HepG2 (cell line): ENCODE data around the gene PEAK3. TPM values are rescaled to one million over a fixed set of nuclear protein-coding genes. Genes with fewer than 3 reads are reported as not detected.

Experiments used
- IRF2 ChIP-seq: IDR thresholded peaks from 2 replicates; pipeline ENCODE4 v1.6.1; 2018; ENCODE audit warnings: missing genetic modification reagents, missing compliant biosample characterization
- IRX3 ChIP-seq: sonication (generic); formaldehyde crosslinking; IDR thresholded peaks from 2 replicates; pipeline ENCODE4 v1.8.1; 2023; ENCODE audit warnings: mild to moderate bottlenecking, low read depth, missing genetic modification reagents, borderline replicate concordance
- KDM1A ChIP-seq: IDR thresholded peaks from 2 replicates; pipeline ENCODE4 v1.6.1; 2016; ENCODE audit warnings: missing compliant biosample characterization
- KDM5A ChIP-seq: fragments of 200-600 bp; sonication (generic); IDR thresholded peaks from 2 replicates; pipeline ENCODE4 v1.7.0; 2018; ENCODE audit warnings: antibody characterized with exemption, mild to moderate bottlenecking, low read length, borderline replicate concordance
- KMT2A ChIP-seq: sonication (generic); formaldehyde crosslinking; IDR thresholded peaks from 2 replicates; pipeline ENCODE4 v1.4.0; 2020; ENCODE audit warnings: missing genetic modification reagents
- LCORL ChIP-seq, 2 experiments: fragments of 450-650 bp in 1 of 2; sonication (generic) in 1 of 2; formaldehyde crosslinking in 1 of 2; IDR thresholded peaks; 2 replicates each; pipeline versions ENCODE4 v1.5.0 to v1.6.1; 2017 to 2020; ENCODE audit warnings: antibody characterized with exemption in 1 of 2, missing genetic modification reagents in 1 of 2
- NR2F6 ChIP-seq, 2 experiments: IDR thresholded peaks; 2 replicates each; pipeline ENCODE4 v1.6.1; 2016; ENCODE audit warnings: antibody characterized with exemption in 1 of 2, mild to moderate bottlenecking in 1 of 2
- RBFOX2 ChIP-seq: fragments of 200-400 bp; formaldehyde crosslinking; IDR thresholded peaks from 2 replicates; pipeline ENCODE4 v1.6.1; 2017; ENCODE audit warnings: low read depth, mild to moderate bottlenecking, low read length
- ZKSCAN1 ChIP-seq: fragments of 150-350 bp; IDR thresholded peaks from 2 replicates; pipeline ENCODE4 v1.6.1; 2014; ENCODE audit warnings: low read length
- ZNF652 ChIP-seq: IDR thresholded peaks from 2 replicates; pipeline ENCODE4 v1.6.1; 2016; ENCODE audit warnings: low read depth, borderline replicate concordance
- polyA plus RNA-seq, 8 experiments: library from polyadenylated mRNA; depleted of rRNA in 3 of 8; stranded (reverse) in 7 of 8; unstranded in 1 of 8; fragments of >200 nt; fragmentation: Illumina TruSeq in 4 of 8; extraction: Trizol in 4 of 8; gene quantifications; 2 replicates each; pipeline versions ENCODE4 v1.2.1 to v1.2.3, GENCODE V29; 2011 to 2016; ENCODE audit warnings: low read depth in 4 of 8, missing spikeins in 1 of 8, mixed read lengths in 1 of 8; ENCODE audit not compliant: insufficient read depth in 1 of 8
- total RNA-seq, 5 experiments: library from RNA; depleted of rRNA; stranded (reverse); fragments of >200 nt; fragmentation: Illumina TruSeq; extraction: Trizol; gene quantifications; 2 replicates each; pipeline ENCODE4 v1.2.3, GENCODE V29; 2016; ENCODE audit warnings: low read depth in 1 of 5
- TF ChIP-seq, protein P1 (sequence below): sonication (generic); formaldehyde crosslinking; IDR thresholded peaks from 2 replicates; pipeline ENCODE4 v1.5.1; 2020; ENCODE audit warnings: mild to moderate bottlenecking, missing genetic modification reagents
- TF ChIP-seq, protein P2 (sequence below): IDR thresholded peaks from 2 replicates; pipeline ENCODE4 v1.6.1; 2016
- TF ChIP-seq, protein P3 (sequence below): sonication (generic); formaldehyde crosslinking; IDR thresholded peaks from 2 replicates; pipeline ENCODE4 v1.4.0; 2020; ENCODE audit warnings: missing genetic modification reagents
- TF ChIP-seq, protein P4 (sequence below): sonication (generic); formaldehyde crosslinking; IDR thresholded peaks from 2 replicates; pipeline ENCODE4 v1.5.0; 2020; ENCODE audit warnings: mild to moderate bottlenecking, missing genetic modification reagents, borderline replicate concordance
- TF ChIP-seq, protein P5 (sequence below): sonication (generic); formaldehyde crosslinking; conservative IDR thresholded peaks from 2 replicates; pipeline ENCODE4 v1.8.0; 2022; ENCODE audit warnings: missing genetic modification reagents

PEAK3 gene
- total and polyA plus RNA-seq, 2 of the 13 experiments (the other 11 are each of a cell fraction or from before 2014, with no cell fraction given): not detected

DNA sequence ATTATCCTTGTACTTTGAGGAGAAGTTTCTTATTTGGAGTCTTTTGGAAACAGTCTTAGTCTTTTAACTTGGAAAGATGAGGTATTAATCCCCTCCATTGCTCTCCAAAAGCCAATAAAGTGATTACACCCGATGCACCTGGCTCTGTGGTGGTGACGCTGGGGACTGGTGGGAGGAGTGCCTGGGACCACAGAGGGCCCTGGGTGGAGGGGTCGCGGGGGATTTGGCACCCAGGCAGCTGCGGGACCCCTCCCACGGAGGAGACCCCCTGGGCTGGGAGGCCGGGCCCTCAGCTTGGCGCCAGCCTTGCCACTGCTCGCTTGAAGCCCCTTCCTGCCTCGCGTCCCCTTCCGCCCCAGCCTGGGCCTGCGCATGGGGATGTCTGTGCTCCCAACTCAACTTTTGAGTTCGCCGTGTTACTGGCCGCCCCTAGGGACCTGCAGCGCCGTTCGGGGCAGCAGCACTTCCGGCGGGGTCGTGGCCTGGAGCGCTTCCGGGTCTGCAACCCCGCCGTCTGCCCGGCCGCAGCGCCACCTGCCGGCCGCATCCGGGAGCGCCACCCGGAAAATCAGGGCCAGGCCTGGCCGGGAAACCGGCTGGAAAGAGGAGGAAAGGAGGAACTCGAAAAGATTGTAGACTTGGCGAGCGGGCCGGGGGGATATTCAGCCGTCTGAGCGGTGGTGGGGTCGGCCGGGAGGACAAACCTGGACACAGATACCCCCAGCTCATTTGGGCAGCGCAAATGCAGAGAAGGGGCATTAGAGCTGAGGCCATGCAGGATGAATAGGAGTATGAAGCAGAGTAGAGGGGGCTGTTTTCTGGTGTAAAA, 8.4 kb downstream of the PEAK3 start (continued):
- TF ChIP-seq, protein P1, sequence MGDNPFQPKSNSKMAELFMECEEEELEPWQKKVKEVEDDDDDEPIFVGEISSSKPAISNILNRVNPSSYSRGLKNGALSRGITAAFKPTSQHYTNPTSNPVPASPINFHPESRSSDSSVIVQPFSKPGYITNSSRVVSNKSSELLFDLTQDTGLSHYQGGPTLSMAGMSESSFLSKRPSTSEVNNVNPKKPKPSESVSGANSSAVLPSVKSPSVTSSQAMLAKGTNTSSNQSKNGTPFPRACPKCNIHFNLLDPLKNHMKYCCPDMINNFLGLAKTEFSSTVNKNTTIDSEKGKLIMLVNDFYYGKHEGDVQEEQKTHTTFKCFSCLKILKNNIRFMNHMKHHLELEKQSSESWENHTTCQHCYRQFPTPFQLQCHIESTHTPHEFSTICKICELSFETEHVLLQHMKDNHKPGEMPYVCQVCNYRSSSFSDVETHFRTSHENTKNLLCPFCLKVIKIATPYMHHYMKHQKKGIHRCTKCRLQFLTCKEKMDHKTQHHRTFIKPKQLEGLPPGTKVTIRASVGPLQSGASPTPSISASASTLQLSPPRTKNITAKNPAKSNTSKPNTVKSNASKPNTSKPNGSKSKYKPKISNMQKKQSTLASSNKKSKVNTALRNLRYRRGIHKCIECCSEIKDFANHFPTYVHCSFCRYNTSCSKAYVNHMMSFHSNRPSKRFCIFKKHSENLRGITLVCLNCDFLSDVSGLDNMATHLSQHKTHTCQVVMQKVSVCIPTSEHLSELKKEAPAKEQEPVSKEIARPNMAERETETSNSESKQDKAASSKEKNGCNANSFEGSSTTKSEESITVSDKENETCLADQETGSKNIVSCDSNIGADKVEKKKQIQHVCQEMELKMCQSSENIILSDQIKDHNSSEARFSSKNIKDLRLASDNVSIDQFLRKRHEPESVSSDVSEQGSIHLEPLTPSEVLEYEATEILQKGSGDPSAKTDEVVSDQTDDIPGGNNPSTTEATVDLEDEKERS (CRISPR knock-in tag): no peak
- TF ChIP-seq KMT2A (CRISPR knock-in tag) (peak; percentile 86), KDM5A (peak; percentile 41; the same call in 1 of the 2 replicates), LCORL (IDR thresholded peaks at IDR 0.05) (no peak), LCORL (CRISPR knock-in tag; IDR thresholded peaks at IDR 0.05) (peak; percentile 85), NR2F6 (IDR thresholded peaks at IDR 0.05) (no peak), NR2F6 (CRISPR knock-in tag; IDR thresholded peaks at IDR 0.05) (peak; percentile 36; the same call in 1 of the 2 replicates), IRF2 (CRISPR knock-in tag) (peak; percentile 68), ZNF652 (CRISPR knock-in tag) (no peak), IRX3 (CRISPR knock-in tag) (no peak), KDM1A (CRISPR knock-in tag) (no peak), RBFOX2 (peak; percentile 96), ZKSCAN1 (no peak)
- TF ChIP-seq, protein P2, sequence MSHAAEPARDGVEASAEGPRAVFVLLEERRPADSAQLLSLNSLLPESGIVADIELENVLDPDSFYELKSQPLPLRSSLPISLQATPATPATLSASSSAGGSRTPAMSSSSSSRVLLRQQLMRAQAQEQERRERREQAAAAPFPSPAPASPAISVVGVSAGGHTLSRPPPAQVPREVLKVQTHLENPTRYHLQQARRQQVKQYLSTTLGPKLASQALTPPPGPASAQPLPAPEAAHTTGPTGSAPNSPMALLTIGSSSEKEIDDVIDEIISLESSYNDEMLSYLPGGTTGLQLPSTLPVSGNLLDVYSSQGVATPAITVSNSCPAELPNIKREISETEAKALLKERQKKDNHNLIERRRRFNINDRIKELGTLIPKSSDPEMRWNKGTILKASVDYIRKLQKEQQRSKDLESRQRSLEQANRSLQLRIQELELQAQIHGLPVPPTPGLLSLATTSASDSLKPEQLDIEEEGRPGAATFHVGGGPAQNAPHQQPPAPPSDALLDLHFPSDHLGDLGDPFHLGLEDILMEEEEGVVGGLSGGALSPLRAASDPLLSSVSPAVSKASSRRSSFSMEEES (CRISPR knock-in tag): peak; percentile 23; the same call in 1 of the 2 replicates
- TF ChIP-seq, protein P3, sequence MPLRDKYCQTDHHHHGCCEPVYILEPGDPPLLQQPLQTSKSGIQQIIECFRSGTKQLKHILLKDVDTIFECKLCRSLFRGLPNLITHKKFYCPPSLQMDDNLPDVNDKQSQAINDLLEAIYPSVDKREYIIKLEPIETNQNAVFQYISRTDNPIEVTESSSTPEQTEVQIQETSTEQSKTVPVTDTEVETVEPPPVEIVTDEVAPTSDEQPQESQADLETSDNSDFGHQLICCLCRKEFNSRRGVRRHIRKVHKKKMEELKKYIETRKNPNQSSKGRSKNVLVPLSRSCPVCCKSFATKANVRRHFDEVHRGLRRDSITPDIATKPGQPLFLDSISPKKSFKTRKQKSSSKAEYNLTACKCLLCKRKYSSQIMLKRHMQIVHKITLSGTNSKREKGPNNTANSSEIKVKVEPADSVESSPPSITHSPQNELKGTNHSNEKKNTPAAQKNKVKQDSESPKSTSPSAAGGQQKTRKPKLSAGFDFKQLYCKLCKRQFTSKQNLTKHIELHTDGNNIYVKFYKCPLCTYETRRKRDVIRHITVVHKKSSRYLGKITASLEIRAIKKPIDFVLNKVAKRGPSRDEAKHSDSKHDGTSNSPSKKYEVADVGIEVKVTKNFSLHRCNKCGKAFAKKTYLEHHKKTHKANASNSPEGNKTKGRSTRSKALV (CRISPR knock-in tag): peak; percentile 47; the same call in 1 of the 2 replicates
- TF ChIP-seq, protein P4, sequence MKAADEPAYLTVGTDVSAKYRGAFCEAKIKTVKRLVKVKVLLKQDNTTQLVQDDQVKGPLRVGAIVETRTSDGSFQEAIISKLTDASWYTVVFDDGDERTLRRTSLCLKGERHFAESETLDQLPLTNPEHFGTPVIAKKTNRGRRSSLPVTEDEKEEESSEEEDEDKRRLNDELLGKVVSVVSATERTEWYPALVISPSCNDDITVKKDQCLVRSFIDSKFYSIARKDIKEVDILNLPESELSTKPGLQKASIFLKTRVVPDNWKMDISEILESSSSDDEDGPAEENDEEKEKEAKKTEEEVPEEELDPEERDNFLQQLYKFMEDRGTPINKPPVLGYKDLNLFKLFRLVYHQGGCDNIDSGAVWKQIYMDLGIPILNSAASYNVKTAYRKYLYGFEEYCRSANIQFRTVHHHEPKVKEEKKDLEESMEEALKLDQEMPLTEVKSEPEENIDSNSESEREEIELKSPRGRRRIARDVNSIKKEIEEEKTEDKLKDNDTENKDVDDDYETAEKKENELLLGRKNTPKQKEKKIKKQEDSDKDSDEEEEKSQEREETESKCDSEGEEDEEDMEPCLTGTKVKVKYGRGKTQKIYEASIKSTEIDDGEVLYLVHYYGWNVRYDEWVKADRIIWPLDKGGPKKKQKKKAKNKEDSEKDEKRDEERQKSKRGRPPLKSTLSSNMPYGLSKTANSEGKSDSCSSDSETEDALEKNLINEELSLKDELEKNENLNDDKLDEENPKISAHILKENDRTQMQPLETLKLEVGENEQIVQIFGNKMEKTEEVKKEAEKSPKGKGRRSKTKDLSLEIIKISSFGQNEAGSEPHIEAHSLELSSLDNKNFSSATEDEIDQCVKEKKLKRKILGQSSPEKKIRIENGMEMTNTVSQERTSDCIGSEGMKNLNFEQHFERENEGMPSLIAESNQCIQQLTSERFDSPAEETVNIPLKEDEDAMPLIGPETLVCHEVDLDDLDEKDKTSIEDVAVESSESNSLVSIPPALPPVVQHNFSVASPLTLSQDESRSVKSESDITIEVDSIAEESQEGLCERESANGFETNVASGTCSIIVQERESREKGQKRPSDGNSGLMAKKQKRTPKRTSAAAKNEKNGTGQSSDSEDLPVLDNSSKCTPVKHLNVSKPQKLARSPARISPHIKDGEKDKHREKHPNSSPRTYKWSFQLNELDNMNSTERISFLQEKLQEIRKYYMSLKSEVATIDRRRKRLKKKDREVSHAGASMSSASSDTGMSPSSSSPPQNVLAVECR (CRISPR knock-in tag): peak; percentile 86; the same call in 1 of the 2 replicates
- TF ChIP-seq, protein P5, sequence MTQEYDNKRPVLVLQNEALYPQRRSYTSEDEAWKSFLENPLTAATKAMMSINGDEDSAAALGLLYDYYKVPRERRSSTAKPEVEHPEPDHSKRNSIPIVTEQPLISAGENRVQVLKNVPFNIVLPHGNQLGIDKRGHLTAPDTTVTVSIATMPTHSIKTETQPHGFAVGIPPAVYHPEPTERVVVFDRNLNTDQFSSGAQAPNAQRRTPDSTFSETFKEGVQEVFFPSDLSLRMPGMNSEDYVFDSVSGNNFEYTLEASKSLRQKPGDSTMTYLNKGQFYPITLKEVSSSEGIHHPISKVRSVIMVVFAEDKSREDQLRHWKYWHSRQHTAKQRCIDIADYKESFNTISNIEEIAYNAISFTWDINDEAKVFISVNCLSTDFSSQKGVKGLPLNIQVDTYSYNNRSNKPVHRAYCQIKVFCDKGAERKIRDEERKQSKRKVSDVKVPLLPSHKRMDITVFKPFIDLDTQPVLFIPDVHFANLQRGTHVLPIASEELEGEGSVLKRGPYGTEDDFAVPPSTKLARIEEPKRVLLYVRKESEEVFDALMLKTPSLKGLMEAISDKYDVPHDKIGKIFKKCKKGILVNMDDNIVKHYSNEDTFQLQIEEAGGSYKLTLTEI (CRISPR knock-in tag): no peak
